NCI-H1694 treated with DMSO at 0.1 percent for 48 hours (cell line): Measurements from ENCODE around the gene LCLAT1.

ENCODE experiments used
- DNase-seq: peaks from one replicate; lab custom pipeline; 2025; lab: John Stamatoyannopoulos, UW

Gene LCLAT1

GRCh38 chr2:30516166-30516565, 69.1 kb downstream of the LCLAT1 start:
- DNase-seq: no peak

- DNase-seq: no peak
Measured at GRCh38 chr2:30519796-30520195, 72.8 kb downstream of the LCLAT1 start.

- no peak for DNase-seq
Measured at GRCh38 chr2:30522421-30522820, 75.4 kb downstream of the LCLAT1 start.

- no peak for DNase-seq
Measured at GRCh38 chr2:30527411-30527810, 80.4 kb downstream of the LCLAT1 start.

- no peak for DNase-seq
Measured at GRCh38 chr2:30527859-30528258, 80.8 kb downstream of the LCLAT1 start.

GRCh38 chr2:30530346-30530745, 83.3 kb downstream of the LCLAT1 start:
- DNase-seq: no peak

- no peak for DNase-seq
Measured at GRCh38 chr2:30541680-30542079, 94.6 kb downstream of the LCLAT1 start.

- no peak for DNase-seq
Measured at GRCh38 chr2:30545875-30546274, 98.8 kb downstream of the LCLAT1 start.

- DNase-seq: no peak
Measured at GRCh38 chr2:30548386-30548785, 101.3 kb downstream of the LCLAT1 start.

- DNase-seq: no peak
Measured at GRCh38 chr2:30549096-30549495, 102.0 kb downstream of the LCLAT1 start.

- no peak for DNase-seq
Measured at GRCh38 chr2:30559544-30560275, 112.7 kb downstream of the LCLAT1 start.

GRCh38 chr2:30561349-30561748, 114.3 kb downstream of the LCLAT1 start:
- DNase-seq: no peak

- no peak for DNase-seq
Measured at GRCh38 chr2:30565851-30566358, 118.9 kb downstream of the LCLAT1 start.

- no peak for DNase-seq
Measured at GRCh38 chr2:30566631-30567030, 119.6 kb downstream of the LCLAT1 start.

- no peak for DNase-seq
Measured at GRCh38 chr2:30567317-30567716, 120.3 kb downstream of the LCLAT1 start.

GRCh38 chr2:30569946-30570345, 122.9 kb downstream of the LCLAT1 start:
- DNase-seq: no peak

- DNase-seq: no peak
Measured at GRCh38 chr2:30577151-30577550, 130.1 kb downstream of the LCLAT1 start.

GRCh38 chr2:30580391-30580790, 133.3 kb downstream of the LCLAT1 start:
- no peak for DNase-seq

- DNase-seq: no peak
Measured at GRCh38 chr2:30582521-30582920, 135.5 kb downstream of the LCLAT1 start.

GRCh38 chr2:30583204-30583749, 136.2 kb downstream of the LCLAT1 start:
- DNase-seq: no peak

- no peak for DNase-seq
Measured at GRCh38 chr2:30584116-30584515, 137.1 kb downstream of the LCLAT1 start.

- no peak for DNase-seq
Measured at GRCh38 chr2:30588994-30589393, 141.9 kb downstream of the LCLAT1 start.

GRCh38 chr2:30590407-30590806, 143.4 kb downstream of the LCLAT1 start:
- no peak for DNase-seq

- DNase-seq: no peak
Measured at GRCh38 chr2:30591186-30591585, 144.1 kb downstream of the LCLAT1 start.
